Heart right ventricle (tissue), 16 donors: ENCODE results near the gene FCN2. TPM values are rescaled to one million over a fixed set of nuclear protein-coding genes. Genes with fewer than 3 reads are reported as not detected.

ENCODE experiments used
- ATAC-seq, 8 donors: fragments of 200-7000 bp; cut with Tn5 transposase; one replicate each; pipeline ENCODE4 v1.9.1; 2020; ENCODE audit warnings: mild to moderate bottlenecking in 8 of 8, moderate library complexity in 8 of 8, moderate number of reproducible peaks in 1 of 8
- DNase-seq, 2 donors: peaks; one replicate each; pipeline ENCODE4 v3.0.0-alpha.2; 2020
- H3K27ac ChIP-seq, 10 donors: fragments of 200-600 bp; sonication (generic) in 2 of 10; one replicate each; pipeline versions ENCODE4 v1.5.0 to v1.8.0; 2020 to 2022; ENCODE audit warnings: mild to moderate bottlenecking in 3 of 10
- H3K27me3 ChIP-seq, 7 donors: fragments of 200-600 bp; one replicate each; pipeline ENCODE4 v1.8.0; 2021 to 2022; ENCODE audit warnings: mild to moderate bottlenecking in 2 of 7
- H3K36me3 ChIP-seq, 9 donors: fragments of 200-600 bp; sonication (generic) in 1 of 9; one replicate each; pipeline versions ENCODE4 v1.5.0 to v1.8.0; 2020 to 2022; ENCODE audit warnings: mild to moderate bottlenecking in 2 of 9
- H3K4me1 ChIP-seq, 9 donors: fragments of 200-600 bp; sonication (generic) in 1 of 9; one replicate each; pipeline versions ENCODE4 v1.5.0 to v1.8.0; 2020 to 2022; ENCODE audit warnings: mild to moderate bottlenecking in 4 of 9
- H3K4me3 ChIP-seq, 10 donors: fragments of 200-600 bp; sonication (generic) in 2 of 10; one replicate each; pipeline versions ENCODE4 v1.5.0 to v1.8.0; 2020 to 2022; ENCODE audit warnings: mild to moderate bottlenecking in 7 of 10, moderate library complexity in 2 of 10
- H3K9me3 ChIP-seq, 11 donors: fragments of 200-600 bp in 10 of 11; sonication (generic) in 2 of 11; one replicate each; pipeline versions ENCODE4 v1.5.0 to v1.8.0; 2013 to 2022; ENCODE audit warnings: mild to moderate bottlenecking in 2 of 11, control low read depth in 1 of 11, moderate library complexity in 1 of 11
- WGBS, 2 donors: extraction: QIAGEN DNeasy Blood & Tissue Kit; methylation state at CpG; one replicate each; pipeline ENCODE4 v1.1.7; 2013; ENCODE audit warnings: inconsistent platforms in 1 of 2; 5-methylcytosine and 5-hydroxymethylcytosine counted together
- intact Hi-C, 10 donors: fragments of 100-400 bp; cut with DNase I; formaldehyde crosslinking; loops; one replicate each; pipeline versions ENCODE4 v1.11.1 to v1.14.2; 2022
- polyA plus RNA-seq, 2 donors: library from polyadenylated mRNA; stranded (reverse); fragments of 200-250 nt; gene quantifications; one replicate each; pipeline ENCODE4 v1.2.3, GENCODE V29; 2013
- total RNA-seq, 10 donors: library from RNA; stranded (reverse); fragmentation: NEBNext Ultra II Directional in 3 of 10; extraction: Animal tissue kit (Norgen Biotek cat#: 25700) in 3 of 10; gene quantifications; one replicate each; pipeline versions ENCODE4 v1.2.1 to v1.2.4, GENCODE V29; 2021 to 2023
- TF ChIP-seq, protein P1 (sequence below), 9 donors: fragments of 200-600 bp; sonication (generic) in 2 of 9; IDR thresholded peaks; one replicate each; pipeline versions ENCODE4 v1.5.0 to v1.8.0; 2021 to 2022; ENCODE audit warnings: antibody characterized with exemption in 9 of 9, mild to moderate bottlenecking in 5 of 9, moderate library complexity in 1 of 9
- donor health status: Arrhythmogenic right ventricular cardiomyopathy.
- donor health status: ischemic (EF 13 %, LVEDD 7.1; RV severe dilation, severe dysfunction).
- donor health status: healthy with polysubstance abuse.
- donor health status: DM: no; HTN: yes; CAD: no.
- donor health status: DM: no; HTN: no; CAD: no.
- donor health status: ischemic (EF 25% LVEDD 6.9; RV normal size, moderate dysfunction).
- donor health status: ischemic (EF 25% LVEDD 5.7; RV mildly dilated, moderate dysfunction).
- donor health status: healthy.
- donor health status: DM: yes; HTN: yes; CAD: no.
- donor health status: Ischemic cardiomyopathy.
- donor health status: ischemic (EF 35%, LVEDD 5.7; RV mildly dilated, moderate dysfunction).
- donor health status: nonischemic (EF 11% LVEDD 7.7; RV severe dilation, severe dysfunction).
- donor health status: DM: yes; HTN: yes; CAD: no.
- donor health status: PGD.
- donor health status: ischemic (EF 29% LVEDD 5.4; RV normal size, mild dysfunction).
- donor health status: nonischemic (EF 23%, LVEDD 6.1; RV moderate dilation, normal function).

Gene FCN2
- total and polyA plus RNA-seq, 12 donors: 0.19 to 0.46 (median 0.26) TPM; not detected in 7

DNA sequence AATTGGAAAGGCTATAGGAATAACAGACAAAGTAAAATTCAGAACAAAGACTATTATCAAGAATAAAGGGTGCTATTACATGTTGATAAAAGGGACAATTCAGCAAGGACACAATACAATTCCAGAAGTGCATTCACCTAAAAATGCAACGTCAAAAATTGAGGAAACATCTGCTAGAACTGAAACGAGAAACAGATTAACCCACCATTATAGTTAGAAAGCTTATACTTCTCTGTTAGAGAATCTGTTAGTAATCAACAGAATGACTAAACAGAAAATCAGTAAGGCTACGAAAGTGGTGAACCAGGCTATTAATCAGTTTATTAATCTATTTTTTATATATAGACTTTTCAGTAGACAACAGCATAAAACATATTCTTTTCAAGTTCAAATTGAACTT lies 22.3 kb downstream of the FCN2 start:
- peak overlapping the region in 3 of 10 donors; percentile 6 to 51 (median 45) for H3K27ac ChIP-seq
- TF ChIP-seq, protein P1, sequence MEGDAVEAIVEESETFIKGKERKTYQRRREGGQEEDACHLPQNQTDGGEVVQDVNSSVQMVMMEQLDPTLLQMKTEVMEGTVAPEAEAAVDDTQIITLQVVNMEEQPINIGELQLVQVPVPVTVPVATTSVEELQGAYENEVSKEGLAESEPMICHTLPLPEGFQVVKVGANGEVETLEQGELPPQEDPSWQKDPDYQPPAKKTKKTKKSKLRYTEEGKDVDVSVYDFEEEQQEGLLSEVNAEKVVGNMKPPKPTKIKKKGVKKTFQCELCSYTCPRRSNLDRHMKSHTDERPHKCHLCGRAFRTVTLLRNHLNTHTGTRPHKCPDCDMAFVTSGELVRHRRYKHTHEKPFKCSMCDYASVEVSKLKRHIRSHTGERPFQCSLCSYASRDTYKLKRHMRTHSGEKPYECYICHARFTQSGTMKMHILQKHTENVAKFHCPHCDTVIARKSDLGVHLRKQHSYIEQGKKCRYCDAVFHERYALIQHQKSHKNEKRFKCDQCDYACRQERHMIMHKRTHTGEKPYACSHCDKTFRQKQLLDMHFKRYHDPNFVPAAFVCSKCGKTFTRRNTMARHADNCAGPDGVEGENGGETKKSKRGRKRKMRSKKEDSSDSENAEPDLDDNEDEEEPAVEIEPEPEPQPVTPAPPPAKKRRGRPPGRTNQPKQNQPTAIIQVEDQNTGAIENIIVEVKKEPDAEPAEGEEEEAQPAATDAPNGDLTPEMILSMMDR (IDR thresholded peaks at IDR 0.05): no peak
- no peak for DNase-seq
- peaks cover 0 to 14% (median 6%) of the 10 kb centered on the region in 11 donors for H3K9me3 ChIP-seq
- peaks cover 0 to 9% (median 3%) of the 10 kb centered on the region in 9 donors for H3K4me1 ChIP-seq
- WGBS, 2 donors: 54 to 61% methylated on average over 3 of the region's 3 CpGs
- no peak for ATAC-seq
- H3K4me3 ChIP-seq: no peak overlapping the region
- intact Hi-C loops: loop anchor here in 1 of 10 donors (1.0 kb wide), 1 partner anchor 120 kb away; no protein-coding TSS in a partner anchor
- no peaks in the 10 kb centered on the region for H3K36me3 ChIP-seq
- H3K27me3 ChIP-seq: no peaks in the 10 kb centered on the region

DNA sequence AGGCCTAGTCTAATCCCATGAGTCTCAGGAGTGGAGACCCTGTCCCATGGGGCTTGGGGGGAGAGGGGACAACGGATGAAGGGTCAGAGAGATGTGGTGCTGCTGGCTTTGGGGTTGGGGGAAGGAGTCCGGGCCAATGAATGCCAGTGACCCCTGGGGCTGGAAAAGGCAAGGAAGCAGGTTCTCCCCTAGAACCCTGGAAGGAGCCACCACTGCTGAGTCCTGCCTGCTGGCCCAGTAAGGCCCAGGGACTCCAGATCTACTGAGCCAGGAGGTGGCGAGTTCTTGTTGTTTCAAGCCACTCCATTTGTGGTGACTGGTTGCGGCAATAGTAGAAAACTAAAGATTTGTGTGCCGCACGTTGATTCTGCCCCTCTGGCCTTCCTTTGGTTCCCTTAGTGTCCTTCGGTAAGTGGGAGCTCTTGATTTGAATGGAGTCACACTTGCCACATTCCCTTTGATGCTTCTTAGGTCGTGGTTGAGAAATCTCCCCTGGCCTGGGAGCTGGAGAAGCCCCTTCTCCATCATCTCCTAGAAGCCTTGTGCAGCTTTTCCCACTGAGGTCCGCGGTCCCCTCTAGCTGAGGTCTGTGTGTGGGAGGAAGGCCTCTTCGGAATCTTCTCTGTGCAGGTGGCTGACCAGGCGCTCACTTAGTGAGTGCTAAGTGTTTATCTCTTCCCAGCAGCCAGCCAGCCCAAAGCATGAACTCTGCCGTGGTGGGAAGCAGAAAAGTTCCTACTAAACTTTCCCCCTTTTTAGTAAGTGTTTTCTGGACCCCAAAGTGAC lies 28.1 kb downstream of the FCN2 start:
- peaks cover 0 to 9% (median 0%) of the 10 kb centered on the region in 7 donors for H3K27me3 ChIP-seq
- no peak overlapping the region for H3K4me3 ChIP-seq
- H3K27ac ChIP-seq: no peak overlapping the region
- H3K9me3 ChIP-seq: no peaks in the 10 kb centered on the region
- no peak for DNase-seq
- no peaks in the 10 kb centered on the region for H3K4me1 ChIP-seq
- TF ChIP-seq, protein P1 (IDR thresholded peaks at IDR 0.05): no peak
- intact Hi-C loops: no loop called here
- ATAC-seq: no peak
- 80 to 89% methylated on average over 13 of the region's 13 CpGs for WGBS, 2 donors
- peaks cover 0 to 11% (median 0%) of the 10 kb centered on the region in 9 donors for H3K36me3 ChIP-seq

DNA sequence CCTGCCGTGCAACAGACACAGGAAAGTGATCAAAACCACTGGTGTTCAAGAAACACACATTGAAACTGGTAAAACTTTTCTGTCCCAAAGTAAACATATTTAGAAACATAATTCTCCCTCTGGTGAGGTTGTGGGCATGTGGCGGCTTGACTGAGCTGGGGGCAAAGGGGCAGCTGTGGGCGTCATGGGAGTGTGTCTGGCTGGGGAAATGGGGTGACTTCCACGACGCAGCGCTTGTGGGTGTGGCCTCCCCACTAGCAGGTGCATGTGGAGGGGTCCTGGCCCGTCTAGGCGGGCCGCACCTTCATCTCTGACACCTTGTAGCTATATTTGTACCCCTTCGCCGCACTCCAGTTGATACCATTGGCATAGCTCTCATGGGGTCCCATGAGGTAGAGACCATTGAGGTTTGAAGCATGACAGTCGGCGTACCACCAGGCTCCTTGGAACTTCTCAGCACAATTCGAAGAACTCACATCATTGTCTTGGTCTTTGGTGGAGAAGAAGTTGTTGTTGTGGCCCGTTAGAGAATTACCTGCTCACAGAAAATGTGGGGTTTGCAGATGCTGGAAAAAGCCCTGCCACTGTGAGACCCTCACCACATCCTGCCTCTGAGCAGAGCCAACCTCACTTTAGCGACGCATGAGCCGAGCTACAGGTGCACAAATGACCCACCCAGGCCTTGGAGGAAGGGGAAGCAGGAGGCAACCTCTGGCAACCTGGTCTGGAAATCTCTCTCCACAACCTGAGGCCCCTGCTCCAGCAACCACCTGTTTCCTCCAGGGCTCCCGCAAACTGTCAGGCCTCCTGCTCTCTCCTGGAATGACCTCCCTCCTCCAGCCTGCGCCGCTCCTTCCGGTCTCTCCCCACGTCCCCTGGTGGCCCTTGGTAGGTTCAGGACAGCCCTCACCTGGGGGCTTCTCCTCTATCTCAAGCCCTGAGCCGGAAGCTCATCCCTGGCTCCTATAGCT lies 29.2 kb downstream of the FCN2 start:
- H3K4me3 ChIP-seq: no peak overlapping the region
- peaks cover 0 to 14% (median 0%) of the 10 kb centered on the region in 9 donors for H3K36me3 ChIP-seq
- no peak overlapping the region for H3K27ac ChIP-seq
- peaks cover 0 to 12% (median 0%) of the 10 kb centered on the region in 7 donors for H3K27me3 ChIP-seq
- H3K4me1 ChIP-seq: no peaks in the 10 kb centered on the region
- intact Hi-C loops: no loop called here
- no peaks in the 10 kb centered on the region for H3K9me3 ChIP-seq
- DNase-seq (no peak), ATAC-seq (no peak)
- TF ChIP-seq, protein P1 (IDR thresholded peaks at IDR 0.05): no peak
- 87 to 90% methylated on average over 24 of the region's 24 CpGs for WGBS, 2 donors
